ENCODE results near the gene MACROH2A1.
A peak's percentile ranks its signal among the peaks of the same experiment; 100 is the strongest.

The MACROH2A1 gene

DNA sequence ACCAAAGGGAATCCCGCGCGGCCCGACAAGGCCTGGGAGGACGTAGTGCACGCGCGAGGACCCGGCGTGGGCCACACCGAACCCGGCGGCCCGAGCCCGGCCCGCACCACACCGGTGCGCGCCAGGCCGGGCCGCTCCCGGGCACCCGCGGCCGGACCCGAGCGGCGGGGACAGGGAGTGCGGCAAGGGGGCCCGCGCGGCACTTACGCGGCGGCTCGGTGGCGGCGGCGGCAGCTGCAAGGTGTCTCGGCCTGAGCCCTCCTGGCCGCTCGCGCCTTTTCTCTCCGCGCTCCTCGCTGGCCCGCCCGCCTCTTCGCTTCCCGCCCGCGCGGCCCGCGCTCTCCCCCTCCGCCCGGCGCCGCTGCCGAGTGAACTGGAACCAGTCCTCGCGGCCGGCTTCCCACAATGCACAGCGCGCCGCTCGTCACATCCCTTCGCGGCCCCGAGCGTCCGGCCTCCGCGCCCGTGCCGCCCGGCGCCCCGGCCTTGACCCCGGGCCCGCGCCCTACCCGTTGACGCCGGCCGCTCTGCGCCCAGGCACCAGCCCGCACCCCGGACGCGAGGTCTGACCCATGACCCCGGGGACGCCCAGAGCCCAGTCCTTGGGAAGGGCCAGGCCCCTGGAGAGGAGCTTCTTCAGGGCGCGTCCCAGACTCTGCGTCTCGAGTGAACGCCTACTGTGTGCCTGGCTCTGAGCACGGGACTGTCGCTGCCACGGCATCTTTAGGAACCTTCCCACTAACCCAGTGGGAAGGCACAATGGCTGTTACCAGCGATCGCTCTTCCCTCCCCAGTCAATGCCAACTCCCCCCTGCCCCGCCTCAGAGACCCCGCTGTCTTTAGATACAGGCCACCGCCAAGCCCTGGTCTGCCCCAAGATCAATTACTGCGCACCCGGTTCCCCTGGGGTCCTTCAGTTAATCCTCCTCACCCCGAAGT, at the start of gene MACROH2A1:
Gene MACROH2A1, minus strand, starts transcription at position 377 of the 939 bp plus-strand sequence. CDS start 10,138 bp downstream, outside the sequence.
- peak; percentile 58 for DNase-seq (ENCODE audit: low read depth, low spot score)

DNA sequence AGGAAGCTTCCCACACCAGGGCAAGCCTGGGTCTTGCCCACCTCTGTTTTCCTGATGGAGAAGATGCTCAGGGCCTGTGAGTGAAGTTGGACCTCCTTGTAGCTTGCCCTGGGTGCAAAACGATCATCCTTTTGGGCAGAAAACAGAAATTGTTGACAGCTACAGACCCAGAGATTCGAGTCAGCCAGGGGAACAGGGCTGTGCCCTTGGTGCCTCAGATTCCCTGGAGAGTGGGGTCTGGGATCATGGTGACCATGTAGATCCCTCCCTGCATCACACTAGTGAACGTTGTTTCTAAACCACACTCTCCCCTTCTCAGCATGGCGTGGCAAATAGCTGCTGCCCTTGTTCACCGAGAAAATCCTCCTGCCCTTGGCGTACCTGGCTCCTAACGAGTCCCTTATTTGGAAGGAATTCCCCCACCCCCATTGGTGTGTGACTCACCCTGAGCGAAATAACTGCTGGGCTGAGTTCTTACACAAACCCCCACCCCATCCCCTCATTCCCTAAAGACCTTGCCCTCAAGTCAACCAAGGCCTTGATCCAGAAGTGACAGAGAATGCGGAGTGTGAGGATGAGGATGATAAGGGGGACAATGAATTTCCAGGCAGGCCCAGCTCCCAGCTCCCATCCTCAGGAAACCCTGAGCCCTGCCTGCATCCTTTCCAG, 49.2 kb upstream of the MACROH2A1 start:
- no peak for DNase-seq (ENCODE audit: low read depth, low spot score)

DNA sequence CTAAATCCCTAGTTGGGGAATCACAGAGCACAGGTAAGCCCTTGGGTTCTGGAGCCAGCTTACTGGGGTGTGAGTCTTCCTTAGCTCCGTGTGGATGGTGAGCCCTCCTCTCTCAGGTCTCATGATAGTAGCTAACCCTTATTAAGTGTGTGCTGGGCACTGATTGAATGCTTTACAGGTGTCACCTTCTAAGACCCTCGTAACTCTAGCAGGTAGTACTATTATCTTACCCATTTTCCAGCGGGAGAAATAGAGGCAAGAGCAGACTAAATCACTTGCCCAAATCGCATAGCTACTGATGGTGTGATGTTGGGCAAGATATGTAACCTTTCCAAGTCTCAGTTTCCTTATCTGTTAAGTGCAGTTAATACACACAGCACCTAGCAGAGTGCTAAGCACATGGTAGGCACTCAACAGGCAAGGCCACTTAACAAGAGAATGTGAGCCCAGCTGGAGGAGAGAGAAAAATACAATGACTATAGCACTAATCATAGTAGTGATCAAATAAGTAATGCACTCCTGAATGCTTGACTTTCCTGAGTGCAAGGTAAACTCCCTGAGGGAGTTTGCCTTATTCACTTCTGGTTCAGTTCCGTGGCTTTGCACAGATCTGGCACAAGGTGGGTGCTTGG, 48.4 kb upstream of the MACROH2A1 start, which contains the start of gene DCANP1:
Gene DCANP1, minus strand, starts transcription at position 51 of the 632 bp plus-strand sequence. CDS start 240 bp downstream, outside the sequence.
- no peak for DNase-seq (ENCODE audit: low read depth, low spot score)

DNA sequence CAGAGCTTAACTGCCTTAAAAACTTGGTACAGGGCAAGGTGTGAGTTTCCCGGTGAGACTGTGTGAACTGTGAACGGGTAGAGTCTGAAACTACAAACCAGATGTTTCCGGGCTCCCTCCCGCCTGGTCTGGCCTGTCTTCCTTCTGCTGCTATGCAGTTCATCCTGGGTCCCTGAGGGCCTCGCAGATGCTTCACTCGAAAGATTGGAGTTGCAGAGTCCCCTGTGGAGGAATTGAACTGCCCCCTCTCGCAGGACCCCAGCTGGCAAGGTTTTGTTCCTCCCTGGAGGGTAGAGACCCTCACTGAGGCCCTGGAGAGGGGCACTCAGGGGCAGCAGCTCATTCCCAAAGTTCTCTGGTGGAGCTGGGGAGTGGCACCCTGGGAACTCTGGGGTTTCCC, 47.6 kb upstream of the MACROH2A1 start:
- DNase-seq (ENCODE audit: low read depth, low spot score) = no peak

DNA sequence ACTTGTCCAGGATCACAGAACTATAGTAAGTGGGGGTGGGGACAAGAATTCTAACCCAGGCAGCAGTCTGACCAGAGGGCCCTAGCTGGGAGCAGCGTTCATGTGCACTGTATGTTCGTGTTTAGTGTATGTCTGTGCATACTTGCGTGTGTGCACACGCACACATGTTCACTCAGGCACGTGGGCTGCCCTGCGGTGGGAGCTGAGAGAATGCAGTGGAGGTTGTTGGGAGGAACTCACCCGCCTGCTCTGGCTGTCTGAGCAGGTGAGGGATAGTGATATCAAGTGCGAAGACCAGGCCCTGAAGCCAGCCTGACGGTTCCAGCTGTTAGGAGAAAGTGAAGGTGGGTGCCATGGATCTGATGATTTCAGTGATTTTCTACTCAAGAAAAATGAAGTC, 47.2 kb upstream of the MACROH2A1 start:
- DNase-seq (ENCODE audit: low read depth, low spot score) = no peak

DNA sequence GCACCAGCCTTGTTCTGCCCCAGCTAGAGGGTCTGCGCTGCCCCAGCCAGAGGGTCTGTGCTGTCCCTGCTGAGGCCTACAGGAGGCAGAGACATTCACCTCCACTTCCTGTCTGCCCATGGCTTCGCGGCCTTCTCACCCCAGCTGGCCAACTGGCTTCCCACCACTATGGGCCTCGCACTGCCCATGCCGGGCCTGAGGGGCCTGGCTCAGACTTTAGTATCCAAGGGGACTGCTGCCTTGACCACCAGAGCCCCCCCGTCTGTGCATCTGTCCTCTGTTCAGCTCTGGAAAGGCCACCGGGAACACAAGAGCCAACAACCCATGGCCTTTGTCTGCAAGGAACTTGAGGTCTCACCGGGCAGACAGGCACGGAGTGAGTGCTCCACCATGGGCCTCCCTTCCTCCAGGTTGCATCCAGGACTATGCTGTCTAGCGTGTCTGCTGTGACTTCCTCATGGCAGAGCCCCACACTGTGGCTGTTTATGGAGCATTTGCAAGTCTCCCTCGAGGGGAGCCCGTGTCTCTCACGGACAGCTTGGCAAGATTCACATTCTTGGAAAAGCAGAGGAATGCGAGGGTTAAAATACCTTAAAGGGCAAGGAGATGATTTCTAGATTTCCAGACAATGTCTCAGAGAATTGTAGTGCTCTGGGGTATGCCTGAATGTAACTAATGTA, 46.4 kb upstream of the MACROH2A1 start:
- no peak for DNase-seq (ENCODE audit: low read depth, low spot score)

DNA sequence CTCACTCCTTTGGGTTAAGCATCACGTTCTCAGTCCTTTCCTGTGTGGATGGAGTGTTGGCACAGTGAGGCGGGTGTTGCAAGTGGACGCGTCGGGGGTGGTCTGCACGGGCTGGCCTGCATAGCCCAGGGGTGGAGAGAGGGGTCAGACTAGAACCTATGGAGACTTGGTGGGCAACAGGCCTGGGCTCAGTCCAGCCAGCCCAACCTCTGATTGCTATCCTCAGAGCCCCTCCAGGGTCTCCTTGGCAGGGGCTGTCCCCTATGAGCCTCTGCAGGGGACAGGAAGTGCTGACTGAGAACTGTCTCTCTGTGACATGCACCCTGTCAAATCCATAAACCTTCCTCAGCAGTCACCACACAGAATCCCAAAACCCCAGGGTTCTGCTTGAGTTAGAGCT, 45.9 kb upstream of the MACROH2A1 start:
- no peak for DNase-seq (ENCODE audit: low read depth, low spot score)

DNA sequence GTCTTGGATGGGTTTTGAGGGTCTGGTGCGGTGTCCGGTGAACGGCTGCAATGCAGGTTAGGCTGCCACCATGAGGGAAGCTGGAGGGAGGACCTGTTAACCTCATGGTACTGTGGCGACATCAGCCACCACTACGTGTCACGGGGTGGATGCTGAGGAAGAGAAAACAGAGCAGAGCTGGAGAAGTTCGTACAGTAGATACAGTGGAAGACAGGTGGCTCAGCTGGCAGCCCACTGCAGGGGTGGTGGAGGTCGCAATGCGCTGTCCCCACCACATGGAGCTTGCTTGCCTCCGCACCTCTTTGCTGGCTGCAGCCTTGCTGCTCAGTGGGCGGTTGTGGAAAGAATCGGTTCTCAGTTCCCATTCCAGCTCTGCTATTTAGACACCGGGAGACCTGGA, 45.3 kb upstream of the MACROH2A1 start:
- no peak for DNase-seq (ENCODE audit: low read depth, low spot score)

DNA sequence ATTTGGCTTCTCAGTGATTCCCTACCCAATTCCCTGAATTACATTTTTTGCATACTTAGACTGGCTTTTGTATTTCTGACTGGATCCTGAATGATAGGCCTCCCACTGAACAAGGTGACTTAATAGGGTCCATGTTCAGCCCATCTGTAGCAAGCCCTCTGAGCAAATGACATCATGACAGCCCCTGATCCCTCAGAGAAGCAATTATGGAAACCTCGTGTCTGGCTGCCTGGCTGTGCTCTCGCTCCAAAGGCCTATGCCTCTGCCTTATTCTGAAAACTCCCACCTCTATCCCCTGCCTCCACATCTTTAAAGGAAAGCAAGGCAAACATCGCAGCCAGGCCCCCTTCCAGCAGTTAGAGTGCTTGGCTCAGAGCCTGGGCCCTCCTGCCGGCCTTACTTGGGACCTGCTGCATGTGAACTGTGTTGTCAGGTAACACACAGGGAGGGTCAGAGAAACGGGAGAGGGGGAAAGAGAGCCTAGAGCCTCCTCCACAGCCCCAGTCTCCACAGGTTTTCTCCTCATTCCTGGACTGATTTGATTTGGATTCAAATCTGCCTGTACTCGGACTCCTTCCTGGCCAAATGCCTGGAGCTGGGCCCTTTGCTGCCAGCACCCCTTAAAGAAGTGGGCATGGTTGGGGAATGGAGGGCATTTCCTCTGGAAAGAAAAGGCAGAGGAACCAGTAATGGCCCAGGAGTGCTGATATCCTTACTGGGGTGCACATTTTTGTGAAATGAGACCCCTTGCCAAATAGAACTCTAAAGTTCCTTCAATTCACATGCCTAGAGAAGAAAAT, 44.3 kb upstream of the MACROH2A1 start:
- DNase-seq (ENCODE audit: low read depth, low spot score) = no peak

DNA sequence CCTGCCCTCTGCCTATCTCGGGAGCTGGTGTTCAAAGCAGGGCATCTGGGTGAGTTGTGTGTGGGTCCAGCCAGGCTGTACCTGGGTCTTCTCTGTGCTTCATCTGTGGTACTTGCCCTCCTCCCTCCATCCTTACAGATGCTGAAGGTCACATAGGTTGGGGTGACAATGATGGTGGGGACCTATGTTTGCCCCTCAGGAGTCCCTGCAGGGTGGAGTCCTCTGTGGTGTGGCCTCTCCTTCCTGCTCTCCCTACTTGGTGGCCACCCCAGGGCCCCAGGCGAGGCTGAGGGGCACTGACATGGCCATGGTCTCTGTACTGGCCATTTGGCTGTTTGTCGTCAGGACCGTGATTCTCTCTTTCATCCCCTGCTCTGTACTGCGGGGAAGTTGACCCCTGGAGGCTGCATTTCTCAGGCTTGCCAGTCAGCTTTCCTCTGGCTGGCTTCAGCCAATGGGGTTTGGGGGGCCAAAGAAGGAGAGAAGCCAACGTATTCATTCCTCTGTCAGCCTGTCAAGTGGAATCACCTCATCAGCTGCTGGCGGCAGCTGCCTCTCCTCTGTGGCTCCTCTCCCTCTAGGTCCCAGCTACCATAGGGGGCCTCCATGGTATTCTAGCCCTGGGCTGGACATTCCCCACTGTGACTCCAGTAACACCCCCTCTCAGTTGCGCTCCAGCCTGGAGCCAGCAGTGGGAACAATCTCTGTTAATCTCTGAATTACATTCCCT, 43.6 kb upstream of the MACROH2A1 start:
- no peak for DNase-seq (ENCODE audit: low read depth, low spot score)

DNA sequence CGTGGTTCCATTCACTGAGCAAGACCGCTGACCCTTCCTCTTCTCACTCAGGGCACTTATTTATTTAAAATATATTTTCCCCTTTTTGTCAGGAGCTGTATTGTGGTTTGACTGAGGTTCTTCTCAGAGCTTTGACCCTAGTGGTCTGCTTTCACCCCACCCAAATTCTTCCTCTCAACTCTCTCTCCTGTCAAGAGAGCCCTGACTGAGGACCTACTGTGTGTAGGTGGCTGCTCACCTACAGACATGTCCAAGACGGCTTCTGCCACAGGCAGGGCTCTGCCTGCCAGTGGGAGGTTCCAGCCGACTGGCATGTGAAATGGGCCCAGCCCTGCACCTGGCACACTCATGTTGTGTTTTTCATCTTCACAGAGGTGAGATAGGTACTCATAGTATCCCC, 42.9 kb upstream of the MACROH2A1 start:
- no peak for DNase-seq (ENCODE audit: low read depth, low spot score)

DNA sequence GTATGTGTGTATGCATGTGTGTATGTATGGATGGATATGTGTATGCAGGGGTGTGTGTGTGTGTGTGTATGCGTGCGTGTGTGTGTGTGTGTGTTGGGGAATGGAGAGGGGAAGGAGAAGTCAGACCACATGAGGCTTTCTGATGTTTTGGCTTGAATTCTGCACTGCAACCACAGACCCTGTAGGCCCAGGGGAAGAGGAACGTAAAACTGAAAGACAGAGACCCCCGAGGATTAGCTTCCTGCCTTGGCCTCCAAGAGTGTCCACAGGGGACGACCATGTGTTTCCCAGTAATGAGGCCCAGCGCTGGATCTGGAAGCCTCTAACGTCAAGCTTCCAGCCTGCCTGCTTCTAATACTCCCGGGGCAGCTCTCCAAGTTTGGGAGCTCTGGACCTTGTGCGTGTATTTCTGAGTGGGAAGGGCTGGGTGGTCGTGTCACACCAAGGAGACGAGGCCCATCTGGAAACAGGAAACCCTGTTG, 42.4 kb upstream of the MACROH2A1 start:
- no peak for DNase-seq (ENCODE audit: low read depth, low spot score)

DNA sequence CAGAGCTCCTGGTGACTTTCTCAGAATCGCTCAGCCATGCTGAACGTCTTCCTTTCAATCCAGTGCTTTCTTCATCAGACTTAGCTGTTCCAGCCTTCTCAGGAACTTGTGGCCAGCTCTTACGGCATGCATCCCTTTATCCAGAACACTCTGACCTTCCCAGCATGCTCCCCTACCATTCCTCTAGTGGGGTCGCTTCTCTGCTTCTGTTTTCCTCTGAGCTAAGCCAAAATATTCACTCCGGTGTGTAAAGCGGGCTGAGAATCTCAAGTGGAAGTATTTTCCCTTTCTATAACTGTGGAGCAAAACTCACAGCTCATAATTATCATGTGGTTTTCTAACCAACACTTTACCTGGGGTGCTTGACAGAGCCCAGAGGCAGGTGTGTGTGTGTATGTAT, 41.9 kb upstream of the MACROH2A1 start:
- DNase-seq (ENCODE audit: low read depth, low spot score) = no peak

DNA sequence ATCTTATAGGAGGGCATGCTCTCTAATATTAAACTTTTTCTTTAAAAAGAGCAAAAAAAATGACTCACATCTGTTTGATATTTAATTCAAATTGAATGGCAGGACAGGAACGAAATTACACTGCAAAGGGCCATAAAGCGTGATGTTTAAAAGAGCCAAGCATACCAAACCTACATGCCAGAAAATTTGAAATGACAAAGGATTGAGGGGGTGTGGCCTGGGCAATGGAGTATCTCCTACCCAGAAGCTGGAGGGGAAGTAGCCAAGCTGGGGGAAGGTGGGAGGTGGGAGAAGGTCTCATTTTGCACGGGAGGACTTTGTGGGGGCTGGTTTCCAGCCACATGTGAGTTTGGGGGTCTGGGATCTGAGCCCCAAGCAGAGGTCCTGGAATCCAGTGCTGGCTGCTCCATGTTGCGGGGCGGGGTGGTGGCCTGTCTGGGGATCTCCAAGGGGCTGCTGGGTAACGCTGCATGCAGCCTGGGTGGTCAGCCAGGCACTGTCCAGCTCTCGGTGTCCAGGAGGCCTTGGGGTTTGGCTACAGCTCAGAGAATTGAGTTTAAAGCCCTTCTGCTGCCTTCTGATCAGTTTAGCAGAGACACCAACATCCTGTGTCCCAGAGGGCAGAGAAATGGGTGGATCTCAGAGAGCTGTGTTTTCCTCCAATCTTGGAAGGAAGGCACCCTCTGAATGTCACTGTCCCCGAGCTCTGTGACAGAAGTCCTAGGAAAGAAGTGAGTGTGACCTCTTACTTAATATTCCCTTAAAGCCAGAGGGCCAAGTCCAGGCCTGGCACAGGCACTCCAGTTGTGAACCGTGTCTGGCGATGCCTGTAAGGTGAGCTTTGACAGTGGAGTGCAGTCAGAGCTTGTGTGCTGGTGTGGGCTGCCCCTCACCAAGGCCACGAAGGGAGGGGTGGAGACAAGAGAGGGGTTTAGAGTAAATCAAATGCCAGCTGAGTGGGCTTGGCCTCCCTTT, 40.5 kb upstream of the MACROH2A1 start:
- DNase-seq (ENCODE audit: low read depth, low spot score) = no peak

DNA sequence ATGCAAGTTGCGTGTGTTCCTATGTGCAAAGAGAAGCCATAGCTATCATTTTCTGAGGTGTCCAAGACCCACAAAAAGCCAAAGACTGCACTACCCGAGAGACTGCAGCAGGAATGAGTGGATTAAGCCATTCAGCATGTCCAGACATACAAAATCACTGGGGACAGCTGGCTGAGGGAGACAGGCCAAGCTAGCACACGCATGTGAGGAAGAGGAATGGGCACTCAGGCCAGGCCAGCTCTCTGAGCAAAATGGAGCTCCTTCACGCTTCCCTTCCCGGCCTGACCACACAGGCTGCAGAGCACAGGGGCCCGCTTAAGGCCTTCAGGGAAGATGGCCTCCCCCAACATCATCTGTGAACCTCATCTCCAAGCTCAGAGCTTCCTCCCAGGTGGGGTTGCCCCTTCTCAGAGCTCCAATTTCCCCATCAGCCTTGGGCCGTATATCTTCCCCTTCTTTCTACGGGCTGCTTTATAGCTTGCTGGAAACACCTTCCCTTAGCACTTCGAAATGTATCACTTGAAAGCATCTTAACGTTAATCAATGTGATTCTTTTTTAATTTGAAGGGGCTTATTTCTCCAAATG, 39.7 kb upstream of the MACROH2A1 start:
- DNase-seq (ENCODE audit: low read depth, low spot score) = no peak

DNA sequence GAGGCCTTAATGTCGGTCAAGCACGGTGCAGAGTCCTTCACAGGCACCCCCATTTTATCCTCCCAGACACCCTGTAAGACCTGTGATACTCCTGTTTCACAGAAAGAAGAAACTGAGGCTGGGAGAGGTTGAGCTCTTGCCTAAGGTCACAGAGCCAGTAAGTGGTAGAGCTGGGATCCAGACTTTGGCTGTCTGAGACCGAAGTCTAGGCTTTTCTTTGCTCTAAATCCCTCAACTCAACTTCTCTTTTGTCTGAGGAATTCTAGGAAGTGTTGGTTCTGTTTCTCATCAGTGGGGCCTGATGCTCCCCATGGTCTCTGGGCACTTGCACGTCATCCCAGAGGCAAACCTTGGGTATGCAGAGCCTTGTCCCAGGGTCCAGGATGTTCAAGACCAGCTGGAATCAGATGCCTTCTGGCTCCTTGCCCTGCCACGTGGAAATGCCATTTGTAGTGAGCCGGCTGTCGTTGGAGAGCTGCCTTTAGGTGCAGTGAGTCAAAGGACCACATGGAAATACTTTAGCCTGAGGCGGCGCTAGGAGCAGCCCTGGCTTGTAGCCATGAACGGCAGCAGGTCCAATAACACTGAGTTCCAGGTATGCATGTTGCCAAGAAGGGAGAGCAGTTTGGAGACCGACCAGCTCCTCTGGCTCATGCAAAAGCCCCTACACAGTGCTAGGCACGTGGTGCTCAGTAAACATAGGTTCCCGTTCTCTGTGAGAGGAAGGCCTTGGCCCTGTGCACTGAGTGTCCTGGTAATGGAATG, 38.9 kb upstream of the MACROH2A1 start:
- DNase-seq (ENCODE audit: low read depth, low spot score) = no peak

DNA sequence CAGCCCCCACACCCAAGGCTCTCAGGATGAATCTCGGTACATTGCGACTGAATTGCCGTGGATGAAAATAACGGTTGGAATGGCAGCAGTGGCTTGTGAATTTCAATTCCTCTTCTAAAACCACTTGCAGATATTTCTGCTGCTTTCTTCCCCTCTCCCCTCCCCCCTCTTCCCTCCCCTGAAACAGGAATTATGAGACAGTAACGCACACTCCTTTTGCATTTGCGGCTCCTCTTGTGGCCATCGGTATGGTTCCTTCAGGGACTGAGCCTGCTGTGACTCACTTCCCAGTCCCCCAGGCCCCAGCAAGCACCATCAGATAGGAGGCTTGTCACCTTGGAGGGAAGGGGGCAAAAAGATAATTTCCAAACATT, 38.4 kb upstream of the MACROH2A1 start:
- no peak for DNase-seq (ENCODE audit: low read depth, low spot score)

DNA sequence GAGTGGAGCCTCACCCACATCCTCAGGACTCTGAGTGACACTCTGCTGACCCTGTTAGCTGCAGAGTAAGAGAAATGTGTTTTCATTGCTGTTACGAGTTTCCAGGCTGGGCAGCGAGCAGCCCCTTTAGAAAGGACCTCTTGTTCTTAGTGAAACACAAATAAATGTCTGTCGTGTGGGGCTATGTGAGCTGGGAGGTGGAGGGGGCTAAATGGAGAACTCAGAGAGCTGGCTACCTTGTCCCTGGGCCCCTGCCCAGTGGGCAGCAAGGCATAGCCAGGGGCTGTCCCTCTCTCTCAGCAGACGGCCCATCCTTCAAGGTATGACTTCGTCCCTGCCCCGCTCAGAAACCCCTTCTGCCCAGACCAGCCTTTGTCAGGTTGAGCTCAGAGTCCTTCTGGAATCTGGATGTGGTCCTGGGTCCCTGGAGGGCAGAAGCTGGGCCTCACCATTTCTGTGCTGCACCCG, 38.0 kb upstream of the MACROH2A1 start:
- DNase-seq (ENCODE audit: low read depth, low spot score) = no peak

Measured in activated CD4-positive, CD25-positive, alpha-beta regulatory T cell treated with anti-CD3 and anti-CD28 coated beads, Interleukin-2, amount 50 U/mL, for 16 hours (primary cell).